Lower leg skin (tissue), 4 donors: Measurements from ENCODE around the gene CPPED1. TPM values are rescaled to one million over a fixed set of nuclear protein-coding genes. Genes with fewer than 3 reads are reported as not detected.

Source experiments
- DNase-seq, 2 donors: peaks; one replicate each; pipeline ENCODE4 v3.0.0-alpha.2; 2019; ENCODE audit warnings: low spot score in 2 of 2
- H3K4me3 ChIP-seq: fragments of 200-600 bp; sonication (generic); 2 replicates; pipeline ENCODE4 v1.5.1; 2017; ENCODE audit warnings: mild to moderate bottlenecking, low read depth; ENCODE audit not compliant: poor library complexity, severe bottlenecking
- POLR2A ChIP-seq, 2 donors: fragments of 450-650 bp; IDR thresholded peaks; one replicate each; pipeline ENCODE4 v1.6.1; 2016 to 2017; ENCODE audit warnings: antibody characterized with exemption in 2 of 2, mild to moderate bottlenecking in 1 of 2, moderate library complexity in 1 of 2
- WGBS, 2 donors: methylation state at CpG; one replicate each; pipeline ENCODE4 v1.1.5; 2018; 5-methylcytosine and 5-hydroxymethylcytosine counted together
- intact Hi-C: fragments of 100-400 bp; cut with DNase I; formaldehyde crosslinking; loops from one replicate; pipeline ENCODE4 v1.15.0; 2023; ENCODE audit warnings: low total_unique reads
- total RNA-seq, 4 donors: library from RNA; depleted of rRNA; stranded (reverse); fragments of >200 nt; gene quantifications; one replicate each; pipeline ENCODE4 v1.1.0, GENCODE V29; 2016
- TF ChIP-seq, protein P1 (sequence below), 3 donors: fragments of 450-650 bp; IDR thresholded peaks; one replicate each; pipeline ENCODE4 v1.5.1; 2016; ENCODE audit warnings: antibody characterized with exemption in 3 of 3, mild to moderate bottlenecking in 3 of 3, moderate library complexity in 2 of 3

The CPPED1 gene
- total RNA-seq, 4 donors from 2014 or later, result 5.4 to 11.6 (median 8.2) TPM

DNA sequence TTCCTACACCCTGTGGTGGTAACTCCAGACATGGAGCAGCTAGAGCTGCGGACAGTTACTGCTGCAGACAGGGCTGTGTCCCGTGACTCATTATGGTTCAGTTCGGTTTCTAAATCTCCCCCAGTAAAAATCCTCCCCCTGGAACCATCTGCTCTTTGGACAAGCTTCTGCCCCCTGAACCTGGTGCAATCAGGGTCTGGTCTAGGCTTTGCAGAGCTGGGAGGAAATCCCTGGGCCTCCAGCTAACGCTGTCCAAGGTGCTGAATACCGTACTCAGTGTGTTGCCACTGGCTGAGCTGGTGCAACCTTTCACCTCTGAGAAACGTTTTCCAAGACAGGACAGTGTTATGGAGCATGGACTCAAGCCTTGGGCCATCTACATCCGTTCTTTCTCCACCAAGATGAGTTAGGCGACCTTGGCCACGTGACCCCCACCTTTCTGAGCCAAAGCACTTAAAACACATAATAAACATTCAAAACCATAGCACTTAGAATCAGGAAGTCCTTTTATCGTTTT lies 142.0 kb downstream of the CPPED1 start:
- no peak for TF ChIP-seq POLR2A (IDR thresholded peaks at IDR 0.05)
- TF ChIP-seq, protein P1, sequence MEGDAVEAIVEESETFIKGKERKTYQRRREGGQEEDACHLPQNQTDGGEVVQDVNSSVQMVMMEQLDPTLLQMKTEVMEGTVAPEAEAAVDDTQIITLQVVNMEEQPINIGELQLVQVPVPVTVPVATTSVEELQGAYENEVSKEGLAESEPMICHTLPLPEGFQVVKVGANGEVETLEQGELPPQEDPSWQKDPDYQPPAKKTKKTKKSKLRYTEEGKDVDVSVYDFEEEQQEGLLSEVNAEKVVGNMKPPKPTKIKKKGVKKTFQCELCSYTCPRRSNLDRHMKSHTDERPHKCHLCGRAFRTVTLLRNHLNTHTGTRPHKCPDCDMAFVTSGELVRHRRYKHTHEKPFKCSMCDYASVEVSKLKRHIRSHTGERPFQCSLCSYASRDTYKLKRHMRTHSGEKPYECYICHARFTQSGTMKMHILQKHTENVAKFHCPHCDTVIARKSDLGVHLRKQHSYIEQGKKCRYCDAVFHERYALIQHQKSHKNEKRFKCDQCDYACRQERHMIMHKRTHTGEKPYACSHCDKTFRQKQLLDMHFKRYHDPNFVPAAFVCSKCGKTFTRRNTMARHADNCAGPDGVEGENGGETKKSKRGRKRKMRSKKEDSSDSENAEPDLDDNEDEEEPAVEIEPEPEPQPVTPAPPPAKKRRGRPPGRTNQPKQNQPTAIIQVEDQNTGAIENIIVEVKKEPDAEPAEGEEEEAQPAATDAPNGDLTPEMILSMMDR (IDR thresholded peaks at IDR 0.05), result no peak
- intact Hi-C loops, result no loop called here
- no peak for DNase-seq
- no peak overlapping the region for H3K4me3 ChIP-seq
- WGBS, 2 donors, result 49 to 53% methylated on average over 10 of the region's 10 CpGs

DNA sequence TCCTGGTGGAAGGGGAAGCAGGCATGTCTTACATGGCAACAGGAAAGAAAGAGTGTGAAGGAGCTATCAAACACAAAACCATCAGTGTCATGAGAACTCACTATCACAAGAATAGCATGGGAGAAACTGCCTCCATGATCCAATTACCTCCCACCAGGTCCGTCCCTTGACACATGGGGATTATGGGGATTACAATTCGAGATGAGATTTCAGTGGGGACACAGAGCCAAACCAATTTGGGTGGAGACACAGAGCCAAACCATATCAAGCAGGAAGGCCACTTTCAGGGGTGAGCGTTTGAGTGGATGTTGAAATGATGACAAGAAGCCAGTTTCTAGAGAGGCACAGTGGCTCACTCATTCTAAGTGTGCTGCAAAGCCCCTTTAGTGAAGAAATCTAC lies 143.8 kb downstream of the CPPED1 start:
- TF ChIP-seq, protein P1 (IDR thresholded peaks at IDR 0.05), result no peak
- TF ChIP-seq POLR2A (IDR thresholded peaks at IDR 0.05), result no peak
- 93 to 95% methylated on average over 3 of the region's 3 CpGs for WGBS, 2 donors
- H3K4me3 ChIP-seq, result no peak overlapping the region
- intact Hi-C loops, result no loop called here
- DNase-seq, result no peak

DNA sequence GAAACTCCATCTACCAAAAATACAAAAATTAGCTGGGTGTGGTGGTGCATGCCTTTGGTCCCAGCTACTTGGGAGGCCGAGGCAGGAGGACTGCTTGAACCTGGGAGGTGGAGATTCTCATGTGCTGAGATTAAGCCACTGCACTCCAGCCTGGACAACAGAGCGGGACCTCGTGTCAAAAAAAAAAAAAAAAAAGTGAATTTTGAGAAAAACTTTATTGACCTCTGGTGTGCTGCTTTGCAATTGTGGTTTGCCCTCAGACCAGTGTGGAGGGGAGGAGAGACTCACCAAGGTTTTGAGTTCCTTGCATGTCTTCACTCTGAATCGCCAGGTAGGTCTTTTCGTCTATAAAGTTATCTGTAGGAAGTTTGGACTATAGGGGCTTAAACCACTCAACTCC lies 145.2 kb downstream of the CPPED1 start:
- H3K4me3 ChIP-seq, result no peak overlapping the region
- TF ChIP-seq POLR2A (IDR thresholded peaks at IDR 0.05), result no peak
- TF ChIP-seq, protein P1 (IDR thresholded peaks at IDR 0.05), result no peak
- intact Hi-C loops, result no loop called here
- DNase-seq, result no peak
- WGBS, 2 donors, result 95% methylated on average over 5 of the region's 5 CpGs

DNA sequence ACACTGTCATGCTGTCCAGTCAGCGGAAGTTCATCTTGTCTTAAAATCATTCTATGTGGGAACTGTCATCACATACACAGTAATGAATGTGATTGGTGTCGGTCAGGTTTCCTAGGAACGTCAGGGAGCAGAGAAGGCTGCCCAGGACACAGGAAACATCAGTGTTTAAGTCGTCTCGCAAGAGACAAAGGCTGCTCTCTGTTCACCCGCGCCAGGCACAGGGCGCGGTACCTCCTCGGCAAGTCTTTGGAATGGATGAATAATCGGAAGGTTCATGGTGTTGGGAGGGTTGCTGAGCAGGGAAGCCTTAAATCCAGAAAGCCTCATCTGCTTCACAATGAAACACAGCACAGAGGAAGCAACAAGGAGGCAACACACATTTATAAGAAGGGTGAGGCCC lies 148.2 kb downstream of the CPPED1 start:
- H3K4me3 ChIP-seq, result no peak overlapping the region
- intact Hi-C loops, result no loop called here
- 82 to 83% methylated on average over 11 of the region's 11 CpGs for WGBS, 2 donors

DNA sequence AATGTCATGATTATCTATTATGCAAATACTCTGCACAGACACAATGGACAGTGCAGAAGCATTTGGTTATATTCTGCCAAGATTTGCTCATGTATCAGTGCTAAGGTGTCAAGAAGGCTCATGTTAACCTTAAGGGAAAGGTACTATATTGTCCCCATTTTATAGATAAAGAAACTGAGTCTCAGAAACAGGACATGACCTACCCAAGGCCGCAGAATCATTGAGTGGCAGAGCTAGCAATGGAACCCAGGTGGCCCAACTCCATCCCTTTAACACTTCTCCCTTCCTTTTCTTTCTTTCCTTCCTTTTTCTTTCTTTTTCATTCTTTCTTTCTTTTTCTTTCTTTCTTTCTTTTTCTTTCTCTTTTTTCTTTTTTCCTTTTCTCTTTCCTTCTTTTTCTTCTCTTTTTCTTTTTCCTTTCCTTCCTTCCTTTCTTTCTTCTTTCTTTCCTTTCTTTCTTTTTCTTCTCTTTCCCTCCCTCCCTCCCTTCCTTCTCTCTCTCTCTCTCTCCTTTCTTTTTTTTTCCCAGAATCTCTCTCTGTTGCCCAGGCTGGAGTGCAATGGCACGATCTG lies 149.8 kb downstream of the CPPED1 start:
- intact Hi-C loops, result no loop called here
- no peak for TF ChIP-seq POLR2A (IDR thresholded peaks at IDR 0.05)
- TF ChIP-seq, protein P1 (IDR thresholded peaks at IDR 0.05), result no peak
- no peak for DNase-seq
- H3K4me3 ChIP-seq, result no peak overlapping the region
- WGBS, 2 donors, result 84 to 90% methylated on average over 2 of the region's 2 CpGs

More for the DNA sequence above, 148.2 kb downstream of the CPPED1 start:
- DNase-seq, result no peak
- TF ChIP-seq, protein P1 (IDR thresholded peaks at IDR 0.05), result no peak
- no peak for TF ChIP-seq POLR2A (IDR thresholded peaks at IDR 0.05)

DNA sequence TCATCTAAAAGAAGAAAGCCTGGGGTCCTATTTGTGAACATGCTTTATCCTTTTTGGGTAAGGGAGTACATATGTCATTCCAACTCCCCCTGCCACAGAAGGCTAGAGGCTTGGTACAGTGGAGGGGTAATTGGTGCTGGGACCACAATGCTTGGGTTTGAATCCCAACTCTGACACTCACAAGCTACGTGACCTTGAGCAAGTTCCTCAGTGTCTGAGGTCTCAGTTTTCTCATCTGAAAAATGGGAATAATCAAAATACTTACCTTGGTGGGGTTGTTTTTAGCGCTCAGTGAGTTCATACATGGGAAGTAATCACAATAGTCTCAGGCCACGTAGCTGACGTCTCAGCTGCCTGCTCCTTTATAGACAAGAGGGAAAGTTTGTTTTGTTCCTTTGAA lies 150.8 kb downstream of the CPPED1 start:
- H3K4me3 ChIP-seq, result no peak overlapping the region
- intact Hi-C loops, result no loop called here
- TF ChIP-seq, protein P1 (IDR thresholded peaks at IDR 0.05), result no peak
- 79 to 84% methylated on average over 4 of the region's 4 CpGs for WGBS, 2 donors
- no peak for DNase-seq
